CD8-positive, alpha-beta memory T cell (primary cell): ENCODE data around the gene RIPPLY3. TPM values are rescaled to one million over a fixed set of nuclear protein-coding genes. Genes with fewer than 3 reads are reported as not detected.

Experiments used
- CTCF ChIA-PET: fragments of 350-600 bp; sonication (Branson Sonifier 250); formaldehyde crosslinking; loops from one replicate; lab custom pipeline; 2021; ENCODE audit warnings: antibody characterized with exemption; lab: Charles Lee
- POLR2A ChIA-PET: fragments of 350-600 bp; sonication (Branson Sonifier 250); formaldehyde crosslinking; loops from one replicate; lab custom pipeline; 2021; ENCODE audit warnings: antibody characterized with exemption; lab: Charles Lee
- DNase-seq, 5 donors: peaks; one replicate each; pipeline versions ENCODE4 v3.0.0 to v3.0.0-alpha.2; 2020 to 2022; ENCODE audit warnings: mixed read lengths in 1 of 5
- H3K27ac ChIP-seq: one replicate; pipeline ENCODE4 v1.7.0; 2013; ENCODE audit warnings: low read depth, mild to moderate bottlenecking, low read length, moderate library complexity
- H3K27me3 ChIP-seq: 2 replicates; pipeline ENCODE4 v1.7.0; 2013; ENCODE audit warnings: low read length, mild to moderate bottlenecking; ENCODE audit not compliant: insufficient read depth, poor library complexity, severe bottlenecking
- H3K36me3 ChIP-seq: 2 replicates; pipeline ENCODE4 v1.7.0; 2013; ENCODE audit warnings: mild to moderate bottlenecking, low read length, moderate library complexity; ENCODE audit not compliant: insufficient read depth
- H3K4me1 ChIP-seq: 2 replicates; pipeline ENCODE4 v1.7.0; 2013; ENCODE audit warnings: mild to moderate bottlenecking, low read length, moderate library complexity; ENCODE audit not compliant: insufficient read depth
- H3K4me3 ChIP-seq: 2 replicates; pipeline ENCODE4 v1.7.0; 2013; ENCODE audit warnings: mild to moderate bottlenecking, low read length
- H3K9me3 ChIP-seq: 2 replicates; pipeline ENCODE4 v1.7.0; 2013; ENCODE audit warnings: mild to moderate bottlenecking, low read length
- H3K27ac Mint-ChIP-seq, 8 donors: one replicate each; pipeline ENCODE4 v1.8.0; 2020 to 2021; ENCODE audit warnings: mixed read lengths in 8 of 8, mild to moderate bottlenecking in 6 of 8, inconsistent platforms in 3 of 8, moderate library complexity in 3 of 8
- H3K27me3 Mint-ChIP-seq, 2 donors: one replicate each; pipeline ENCODE4 v1.8.0; 2020 to 2021; ENCODE audit warnings: mixed read lengths in 2 of 2, mild to moderate bottlenecking in 1 of 2, moderate library complexity in 1 of 2
- H3K36me3 Mint-ChIP-seq, 3 donors: one replicate each; pipeline ENCODE4 v1.8.0; 2020 to 2021; ENCODE audit warnings: mixed read lengths in 3 of 3, inconsistent platforms in 1 of 3, mild to moderate bottlenecking in 1 of 3
- H3K4me1 Mint-ChIP-seq, 3 donors: one replicate each; pipeline ENCODE4 v1.8.0; 2020 to 2021; ENCODE audit warnings: mixed read lengths in 3 of 3, inconsistent platforms in 1 of 3, mild to moderate bottlenecking in 1 of 3
- H3K4me3 Mint-ChIP-seq, 7 donors: one replicate each; pipeline ENCODE4 v1.8.0; 2020 to 2021; ENCODE audit warnings: mixed read lengths in 7 of 7, mild to moderate bottlenecking in 6 of 7, moderate library complexity in 4 of 7, inconsistent platforms in 2 of 7
- H3K9me3 Mint-ChIP-seq, 5 donors: one replicate each; pipeline ENCODE4 v1.8.0; 2020 to 2022; ENCODE audit warnings: mixed read lengths in 5 of 5, mild to moderate bottlenecking in 3 of 5, moderate library complexity in 2 of 5, inconsistent platforms in 1 of 5
- polyA plus RNA-seq: library from polyadenylated mRNA; unstranded; fragments of 300-500 nt; fragmentation: Illumina TruSeq; gene quantifications from one replicate; pipeline ENCODE4 v1.2.3, GENCODE V29; 2021
- total RNA-seq, 2 experiments: library from RNA; stranded (reverse); gene quantifications; one replicate each; pipeline ENCODE4 v1.2.3, GENCODE V29; 2021

Gene RIPPLY3
- total and polyA plus RNA-seq, 3 experiments from 2014 or later = 0.09 TPM; not detected in 2

DNA sequence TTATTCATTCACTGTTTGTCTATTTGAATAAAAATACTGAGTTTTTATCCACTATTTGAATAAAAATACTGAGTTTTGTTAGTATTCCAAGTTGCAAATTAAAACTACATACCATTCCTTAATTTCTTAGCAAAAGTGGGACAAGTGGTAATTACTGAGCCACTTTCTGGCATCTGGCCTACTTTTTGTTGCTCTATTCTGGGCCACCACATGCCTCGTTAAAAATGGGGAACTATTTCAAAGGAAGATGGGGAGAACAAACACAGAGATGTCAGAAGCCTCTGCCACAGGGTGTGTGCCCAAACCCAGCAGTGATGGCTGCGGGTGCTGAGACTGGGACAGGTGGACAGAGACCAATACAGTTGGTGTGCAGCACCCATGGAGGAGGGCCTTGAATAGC, 51.8 kb downstream of the RIPPLY3 start:
- H3K27ac ChIP-seq = no peak overlapping the region
- CTCF ChIA-PET = no interaction called here
- no peaks in the 10 kb centered on the region for H3K27me3 ChIP-seq
- H3K4me3 ChIP-seq = no peak overlapping the region
- DNase-seq = no peak
- Mint-ChIP-seq H3K36me3 (no peaks in the 10 kb centered on the region), H3K4me3 (no peak overlapping the region), H3K9me3 (no peaks in the 10 kb centered on the region), H3K27me3 (peaks cover 0 to 3% of the 10 kb centered on the region in 2 donors), H3K27ac (no peak overlapping the region), H3K4me1 (no peaks in the 10 kb centered on the region)
- POLR2A ChIA-PET = no interaction called here
- H3K36me3 ChIP-seq = no peaks in the 10 kb centered on the region
- no peaks in the 10 kb centered on the region for H3K4me1 ChIP-seq
- H3K9me3 ChIP-seq = no peaks in the 10 kb centered on the region

DNA sequence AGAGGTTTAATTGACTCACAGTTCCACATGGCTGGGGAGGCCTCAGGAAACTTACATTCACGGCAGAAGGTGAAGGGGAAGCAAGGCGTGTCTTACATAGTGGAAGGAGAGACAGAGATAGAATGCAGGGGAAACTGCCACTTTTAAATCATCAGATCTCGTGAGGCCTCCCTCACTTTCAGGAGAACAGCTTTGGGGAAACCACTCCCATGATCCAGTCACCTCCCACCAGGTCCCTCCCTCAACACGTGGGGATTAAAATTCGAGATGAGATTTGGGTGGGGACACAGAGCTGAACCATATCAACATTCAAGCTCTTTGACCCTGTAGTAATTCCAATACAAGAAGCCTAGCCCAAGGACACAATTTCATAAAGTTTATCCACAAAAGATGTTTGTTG, 52.7 kb downstream of the RIPPLY3 start:
- Mint-ChIP-seq H3K9me3 (no peaks in the 10 kb centered on the region), H3K27ac (no peak overlapping the region), H3K36me3 (no peaks in the 10 kb centered on the region), H3K27me3 (peaks cover 0 to 3% of the 10 kb centered on the region in 2 donors), H3K4me3 (no peak overlapping the region), H3K4me1 (no peaks in the 10 kb centered on the region)
- Histone ChIP-seq H3K36me3 (no peaks in the 10 kb centered on the region), H3K4me1 (no peaks in the 10 kb centered on the region), H3K4me3 (no peak overlapping the region), H3K27ac (no peak overlapping the region), H3K9me3 (no peaks in the 10 kb centered on the region), H3K27me3 (no peaks in the 10 kb centered on the region)
- ChIA-PET POLR2A (no interaction called here), CTCF (no interaction called here)
- DNase-seq = no peak

DNA sequence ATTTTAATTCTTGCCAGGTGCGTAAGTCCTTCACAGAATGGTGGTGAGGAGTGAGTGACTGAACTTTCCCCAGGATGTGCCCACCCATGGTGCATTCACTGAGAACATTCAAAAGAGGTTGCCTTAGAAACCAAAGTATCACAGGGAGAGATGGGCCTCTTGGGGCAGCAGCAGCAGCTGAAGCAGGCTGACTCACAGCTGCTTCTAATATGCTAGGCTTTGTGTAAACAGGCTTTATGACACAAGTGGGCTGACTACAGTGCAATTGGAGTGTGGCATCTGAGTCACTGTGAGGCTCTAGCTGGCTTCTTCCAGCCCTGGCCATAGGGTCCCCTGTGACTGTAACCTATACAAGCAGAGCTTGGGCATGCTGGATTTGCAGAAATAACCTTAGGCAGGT, 53.8 kb downstream of the RIPPLY3 start:
- H3K36me3 Mint-ChIP-seq = peaks cover 0 to 10% (median 0%) of the 10 kb centered on the region in 3 donors
- no peak overlapping the region for H3K27ac ChIP-seq
- peaks cover 0 to 3% of the 10 kb centered on the region in 2 donors for H3K27me3 Mint-ChIP-seq
- H3K4me1 ChIP-seq = no peaks in the 10 kb centered on the region
- H3K4me1 Mint-ChIP-seq = no peaks in the 10 kb centered on the region
- no peaks in the 10 kb centered on the region for H3K27me3 ChIP-seq
- POLR2A ChIA-PET = no interaction called here
- no peak overlapping the region for H3K4me3 Mint-ChIP-seq
- no peak for DNase-seq
- no peaks in the 10 kb centered on the region for H3K36me3 ChIP-seq
- H3K27ac Mint-ChIP-seq = no peak overlapping the region
- no peak overlapping the region for H3K4me3 ChIP-seq
- no peaks in the 10 kb centered on the region for H3K9me3 Mint-ChIP-seq
- CTCF ChIA-PET = no interaction called here
- H3K9me3 ChIP-seq = no peaks in the 10 kb centered on the region

DNA sequence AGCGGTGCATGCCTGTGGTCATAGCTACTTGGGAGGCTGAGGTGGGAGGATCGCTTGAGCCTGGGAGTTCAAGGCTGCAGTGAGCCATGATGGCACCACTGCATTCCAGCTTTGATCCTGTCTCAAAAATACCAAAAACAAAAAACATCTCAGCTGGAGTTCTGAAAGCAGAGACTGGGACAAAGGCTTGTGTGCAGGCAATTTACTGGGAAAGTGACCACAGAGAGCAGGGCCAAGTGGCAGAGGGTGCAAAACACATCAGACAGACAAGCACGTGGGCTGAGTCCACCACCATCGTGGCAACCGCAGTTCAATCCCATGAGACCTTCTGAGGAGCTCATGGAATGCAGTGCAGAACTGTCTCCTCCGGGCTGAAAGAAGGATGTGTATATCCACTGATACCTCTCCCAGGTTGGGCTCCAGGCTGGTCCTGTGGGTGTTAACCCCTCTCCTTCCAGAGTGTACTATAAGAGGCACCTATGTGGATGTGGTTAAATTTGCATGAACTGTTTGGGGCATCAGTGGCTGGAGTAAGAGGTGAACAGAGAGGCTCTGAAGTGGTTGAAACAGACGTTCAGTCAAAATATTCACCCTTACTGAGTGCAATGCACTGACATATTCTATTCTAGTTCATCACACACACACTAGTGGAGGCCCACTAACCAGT, 55.6 kb downstream of the RIPPLY3 start:
- H3K4me1 ChIP-seq = no peaks in the 10 kb centered on the region
- Mint-ChIP-seq H3K27me3 (peaks cover 0 to 3% of the 10 kb centered on the region in 2 donors), H3K36me3 (peaks cover 0 to 23% (median 5%) of the 10 kb centered on the region in 3 donors), H3K9me3 (no peaks in the 10 kb centered on the region), H3K4me3 (no peak overlapping the region), H3K4me1 (no peaks in the 10 kb centered on the region), H3K27ac (peak overlapping the region in 1 of 8 donors; percentile 61)
- no peaks in the 10 kb centered on the region for H3K36me3 ChIP-seq
- CTCF ChIA-PET = no interaction called here
- H3K4me3 ChIP-seq = no peak overlapping the region
- H3K27ac ChIP-seq = no peak overlapping the region
- H3K27me3 ChIP-seq = no peaks in the 10 kb centered on the region
- POLR2A ChIA-PET = no interaction called here
- DNase-seq = no peak
- H3K9me3 ChIP-seq = no peaks in the 10 kb centered on the region

DNA sequence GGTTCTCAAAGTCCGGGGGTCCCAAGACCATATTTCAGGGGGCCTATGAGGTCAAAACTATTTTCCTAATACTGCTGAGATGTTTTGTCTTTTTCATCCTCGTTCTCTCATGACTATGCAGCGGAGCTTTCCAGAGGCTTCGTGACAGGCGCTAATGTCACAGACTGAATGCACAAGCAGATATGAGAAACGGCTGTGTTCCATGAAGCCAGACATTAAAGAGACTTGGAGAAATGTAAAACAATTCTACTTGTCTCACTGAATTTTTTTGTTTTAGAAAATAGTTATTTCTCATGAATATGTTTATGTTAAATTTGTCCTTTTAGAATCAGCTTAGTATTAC, 56.1 kb downstream of the RIPPLY3 start:
- Histone ChIP-seq H3K27ac (no peak overlapping the region), H3K36me3 (no peaks in the 10 kb centered on the region), H3K27me3 (no peaks in the 10 kb centered on the region), H3K9me3 (no peaks in the 10 kb centered on the region), H3K4me3 (no peak overlapping the region), H3K4me1 (no peaks in the 10 kb centered on the region)
- Mint-ChIP-seq H3K27ac (peak overlapping the region in 1 of 8 donors; percentile 61), H3K4me1 (no peaks in the 10 kb centered on the region), H3K9me3 (no peaks in the 10 kb centered on the region), H3K36me3 (peaks cover 0 to 26% (median 5%) of the 10 kb centered on the region in 3 donors), H3K4me3 (no peak overlapping the region), H3K27me3 (peaks cover 0 to 3% of the 10 kb centered on the region in 2 donors)
- POLR2A ChIA-PET = no interaction called here
- CTCF ChIA-PET = no interaction called here
- DNase-seq = no peak

DNA sequence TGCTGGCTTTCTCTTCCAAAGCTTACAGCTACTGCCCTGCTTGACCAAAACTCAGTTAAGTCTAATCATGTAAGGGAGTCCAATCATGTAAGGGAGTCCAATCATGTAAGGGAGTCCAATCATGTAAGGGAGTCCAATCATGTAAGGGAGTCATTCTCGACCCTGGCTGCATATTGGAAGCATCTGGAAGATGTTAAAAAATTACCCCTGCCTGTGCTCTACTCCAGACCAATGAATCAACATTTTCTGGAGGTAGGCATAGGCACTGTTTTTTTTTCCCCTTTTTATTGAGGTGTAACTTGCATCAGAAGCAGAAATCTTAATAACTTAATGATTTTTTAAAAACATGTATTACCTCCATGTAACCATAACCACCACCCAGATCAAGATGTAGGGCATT, 56.9 kb downstream of the RIPPLY3 start:
- H3K27ac Mint-ChIP-seq = peak overlapping the region in 2 of 8 donors; percentile 29 to 42
- H3K36me3 Mint-ChIP-seq = peaks cover 0 to 32% (median 6%) of the 10 kb centered on the region in 3 donors
- CTCF ChIA-PET = no interaction called here
- Histone ChIP-seq H3K27me3 (no peaks in the 10 kb centered on the region), H3K27ac (no peak overlapping the region), H3K4me1 (no peaks in the 10 kb centered on the region), H3K9me3 (no peaks in the 10 kb centered on the region), H3K36me3 (no peaks in the 10 kb centered on the region), H3K4me3 (no peak overlapping the region)
- H3K4me3 Mint-ChIP-seq = no peak overlapping the region
- POLR2A ChIA-PET = no interaction called here
- H3K9me3 Mint-ChIP-seq = no peaks in the 10 kb centered on the region
- H3K4me1 Mint-ChIP-seq = no peaks in the 10 kb centered on the region
- DNase-seq = no peak
- H3K27me3 Mint-ChIP-seq = peaks cover 0 to 2% of the 10 kb centered on the region in 2 donors

DNA sequence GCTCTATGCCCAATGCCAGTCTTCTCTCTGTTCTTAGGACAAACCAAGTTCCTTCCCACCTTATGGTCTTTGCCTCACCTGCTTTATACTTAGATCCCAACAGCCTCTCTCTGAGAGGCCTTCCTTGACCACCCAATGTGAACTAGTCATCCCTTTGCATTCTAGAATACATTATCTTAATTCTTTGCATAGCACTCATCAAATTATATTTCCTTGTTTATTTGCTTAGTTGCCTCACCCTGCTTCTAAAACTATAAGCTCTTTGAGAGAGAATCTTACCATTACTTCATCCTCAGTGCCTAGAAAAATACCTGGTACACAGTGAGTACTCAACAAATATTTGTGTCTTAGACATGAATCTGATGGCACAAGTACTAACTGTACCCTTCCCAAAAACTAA, 58.3 kb downstream of the RIPPLY3 start:
- H3K4me1 ChIP-seq = no peaks in the 10 kb centered on the region
- H3K9me3 ChIP-seq = no peaks in the 10 kb centered on the region
- Mint-ChIP-seq H3K27me3 (no peaks in the 10 kb centered on the region), H3K4me3 (no peak overlapping the region), H3K4me1 (peaks cover under 1 to 2% (median 1%) of the 10 kb centered on the region in 3 donors), H3K27ac (peak overlapping the region in 2 of 8 donors; percentile 18 to 24), H3K9me3 (no peaks in the 10 kb centered on the region), H3K36me3 (peaks cover 0 to 41% (median 8%) of the 10 kb centered on the region in 3 donors)
- no peak for DNase-seq
- no peaks in the 10 kb centered on the region for H3K36me3 ChIP-seq
- no peak overlapping the region for H3K4me3 ChIP-seq
- ChIA-PET CTCF (no interaction called here), POLR2A (no interaction called here)
- no peak overlapping the region for H3K27ac ChIP-seq
- H3K27me3 ChIP-seq = no peaks in the 10 kb centered on the region

DNA sequence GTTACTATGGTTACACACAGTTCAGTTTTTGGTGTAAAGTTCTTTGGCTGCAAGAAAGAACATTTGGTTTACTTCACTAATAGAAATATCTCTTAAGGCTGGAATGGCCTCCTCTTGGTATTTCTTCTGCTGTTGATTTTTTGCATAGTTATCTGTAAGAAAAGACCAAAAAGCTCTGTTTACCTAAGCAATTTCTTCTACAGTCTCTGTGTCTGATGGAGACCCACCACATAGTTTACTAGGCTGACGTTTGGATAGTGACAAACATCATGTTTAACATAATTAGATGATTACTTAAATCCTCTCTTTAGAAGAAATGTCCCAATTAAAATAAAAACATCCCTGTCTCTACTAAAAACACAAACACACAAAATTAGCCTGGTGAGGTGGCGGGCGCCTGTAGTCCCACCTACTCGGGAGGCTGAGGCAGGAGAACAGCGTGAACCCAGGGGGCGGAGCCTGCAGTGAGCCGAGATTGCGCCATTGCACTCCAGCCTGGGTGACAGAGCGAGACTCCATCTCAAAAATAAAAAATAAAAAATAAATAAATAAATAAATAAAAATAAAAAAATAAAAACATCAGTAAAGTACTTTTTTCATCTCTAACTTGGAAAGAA, 59.2 kb downstream of the RIPPLY3 start:
- no peak overlapping the region for H3K27ac ChIP-seq
- no peak overlapping the region for H3K4me3 ChIP-seq
- DNase-seq = no peak
- no peaks in the 10 kb centered on the region for H3K9me3 Mint-ChIP-seq
- peaks cover 3 to 46% (median 10%) of the 10 kb centered on the region in 3 donors for H3K36me3 Mint-ChIP-seq
- H3K27me3 ChIP-seq = no peaks in the 10 kb centered on the region
- H3K4me3 Mint-ChIP-seq = no peak overlapping the region
- no peaks in the 10 kb centered on the region for H3K27me3 Mint-ChIP-seq
- H3K4me1 Mint-ChIP-seq = peaks cover 6 to 10% (median 8%) of the 10 kb centered on the region in 3 donors
- H3K27ac Mint-ChIP-seq = no peak overlapping the region
- no peaks in the 10 kb centered on the region for H3K4me1 ChIP-seq
- H3K36me3 ChIP-seq = no peaks in the 10 kb centered on the region
- CTCF ChIA-PET = no interaction called here
- no peaks in the 10 kb centered on the region for H3K9me3 ChIP-seq
- POLR2A ChIA-PET = no interaction called here
